HG02623 (cell line): ENCODE data around the gene PBX1.
"Not testable (repeated sequence)": the region's sequence is repeated elsewhere in the genome, so short reads cannot be mapped to it uniquely, and the experiment has no call there.

ENCODE experiments used
- ATAC-seq: cut with Tn5 transposase; IDR thresholded peaks from one replicate; pipeline ENCODE4 v1.9.1; 2021; ENCODE audit warnings: moderate library complexity; ENCODE audit not compliant: unreplicated experiment

The PBX1 gene

GRCh38 chr1:164589961-164590507 lies 31.1 kb downstream of the PBX1 start:
- no peak for ATAC-seq

- no peak for ATAC-seq
Observed at GRCh38 chr1:164590592-164590991, 31.6 kb downstream of the PBX1 start.

- ATAC-seq, result no peak
Observed at GRCh38 chr1:164591858-164592257, 32.9 kb downstream of the PBX1 start.

- ATAC-seq, result no peak
Observed at GRCh38 chr1:164592634-164593033, 33.6 kb downstream of the PBX1 start.

GRCh38 chr1:164595212-164595611 lies 36.2 kb downstream of the PBX1 start:
- no peak for ATAC-seq

- ATAC-seq, result no peak
Observed at GRCh38 chr1:164596172-164596571, 37.2 kb downstream of the PBX1 start.

GRCh38 chr1:164598719-164599118 lies 39.7 kb downstream of the PBX1 start:
- ATAC-seq, result no peak

- no peak for ATAC-seq
Observed at GRCh38 chr1:164599272-164599671, 40.3 kb downstream of the PBX1 start.

GRCh38 chr1:164601399-164602100 lies 42.6 kb downstream of the PBX1 start:
- no peak for ATAC-seq

- ATAC-seq, result no peak
Observed at GRCh38 chr1:164602101-164602422, 43.1 kb downstream of the PBX1 start.

GRCh38 chr1:164602480-164603093 lies 43.6 kb downstream of the PBX1 start:
- ATAC-seq, result no peak

GRCh38 chr1:164603805-164604204 lies 44.8 kb downstream of the PBX1 start:
- not testable (repeated sequence) for ATAC-seq

GRCh38 chr1:164604541-164604940 lies 45.6 kb downstream of the PBX1 start:
- no peak for ATAC-seq

GRCh38 chr1:164605254-164606091 lies 46.5 kb downstream of the PBX1 start:
- no peak for ATAC-seq

- no peak for ATAC-seq
Observed at GRCh38 chr1:164607351-164607750, 48.4 kb downstream of the PBX1 start.

- no peak for ATAC-seq
Observed at GRCh38 chr1:164608651-164609057, 49.7 kb downstream of the PBX1 start.

GRCh38 chr1:164609089-164609488 lies 50.1 kb downstream of the PBX1 start:
- ATAC-seq, result no peak

- ATAC-seq, result no peak
Observed at GRCh38 chr1:164610538-164611222, 51.7 kb downstream of the PBX1 start.

GRCh38 chr1:164611754-164612642 lies 53.0 kb downstream of the PBX1 start:
- ATAC-seq, result no peak

GRCh38 chr1:164613176-164613575 lies 54.2 kb downstream of the PBX1 start:
- ATAC-seq, result no peak
